ENCODE results near the gene SV2C.

SV2C gene

GRCh38 chr5:76104027-76104426 is 20.8 kb downstream of the SV2C start:
- Histone ChIP-seq H3K9ac (ENCODE audit: low read depth, low read length, poor library complexity, severe bottlenecking) (no peak overlapping the region), H3K4me3 (ENCODE audit: low read length, poor library complexity, severe bottlenecking) (no peak overlapping the region), H3K36me3 (ENCODE audit: insufficient read depth, low read length) (no peaks in the 10 kb centered on the region), H3K9me2 (replicated peaks; ENCODE audit: low read depth, low read length) (no peaks in the 10 kb centered on the region), H2AFZ (ENCODE audit: low read length) (no peak overlapping the region), H4K20me1 (ENCODE audit: insufficient read depth, low read length, poor library complexity, severe bottlenecking) (no peaks in the 10 kb centered on the region), H3K4me1 (ENCODE audit: insufficient read depth, low read length, poor library complexity, severe bottlenecking) (no peaks in the 10 kb centered on the region), H3K27me3 (ENCODE audit: insufficient read depth, low read length, poor library complexity, severe bottlenecking) (no peaks in the 10 kb centered on the region), H3K79me2 (ENCODE audit: insufficient read depth, low read length) (no peaks in the 10 kb centered on the region), H3K4me2 (ENCODE audit: low read depth, low read length, poor library complexity, severe bottlenecking) (no peak overlapping the region), H3F3A (ENCODE audit: low read depth) (no peaks in the 10 kb centered on the region), H3K9me3 (ENCODE audit: insufficient read depth, low read depth, low read length) (no peaks in the 10 kb centered on the region)
- TF ChIP-seq, protein P1, sequence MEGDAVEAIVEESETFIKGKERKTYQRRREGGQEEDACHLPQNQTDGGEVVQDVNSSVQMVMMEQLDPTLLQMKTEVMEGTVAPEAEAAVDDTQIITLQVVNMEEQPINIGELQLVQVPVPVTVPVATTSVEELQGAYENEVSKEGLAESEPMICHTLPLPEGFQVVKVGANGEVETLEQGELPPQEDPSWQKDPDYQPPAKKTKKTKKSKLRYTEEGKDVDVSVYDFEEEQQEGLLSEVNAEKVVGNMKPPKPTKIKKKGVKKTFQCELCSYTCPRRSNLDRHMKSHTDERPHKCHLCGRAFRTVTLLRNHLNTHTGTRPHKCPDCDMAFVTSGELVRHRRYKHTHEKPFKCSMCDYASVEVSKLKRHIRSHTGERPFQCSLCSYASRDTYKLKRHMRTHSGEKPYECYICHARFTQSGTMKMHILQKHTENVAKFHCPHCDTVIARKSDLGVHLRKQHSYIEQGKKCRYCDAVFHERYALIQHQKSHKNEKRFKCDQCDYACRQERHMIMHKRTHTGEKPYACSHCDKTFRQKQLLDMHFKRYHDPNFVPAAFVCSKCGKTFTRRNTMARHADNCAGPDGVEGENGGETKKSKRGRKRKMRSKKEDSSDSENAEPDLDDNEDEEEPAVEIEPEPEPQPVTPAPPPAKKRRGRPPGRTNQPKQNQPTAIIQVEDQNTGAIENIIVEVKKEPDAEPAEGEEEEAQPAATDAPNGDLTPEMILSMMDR (conservative IDR thresholded peaks at IDR 0.05; ENCODE audit: low read length) = no peak
- TF ChIP-seq EZH2phosphoT487 (IDR thresholded peaks at IDR 0.05; ENCODE audit: borderline replicate concordance) = no peak

- no peak overlapping the region for H3K9ac ChIP-seq (ENCODE audit: low read depth, low read length, poor library complexity, severe bottlenecking)
- H3K36me3 ChIP-seq (ENCODE audit: insufficient read depth, low read length) = no peaks in the 10 kb centered on the region
- no peak overlapping the region for H2AFZ ChIP-seq (ENCODE audit: low read length)
- no peaks in the 10 kb centered on the region for H3K4me1 ChIP-seq (ENCODE audit: insufficient read depth, low read length, poor library complexity, severe bottlenecking)
- no peak overlapping the region for H3K4me2 ChIP-seq (ENCODE audit: low read depth, low read length, poor library complexity, severe bottlenecking)
- no peaks in the 10 kb centered on the region for H3F3A ChIP-seq (ENCODE audit: low read depth)
- no peak overlapping the region for H3K4me3 ChIP-seq (ENCODE audit: low read length, poor library complexity, severe bottlenecking)
- H3K27me3 ChIP-seq (ENCODE audit: insufficient read depth, low read length, poor library complexity, severe bottlenecking) = no peaks in the 10 kb centered on the region
- TF ChIP-seq EZH2phosphoT487 (IDR thresholded peaks at IDR 0.05; ENCODE audit: borderline replicate concordance) = no peak
- no peaks in the 10 kb centered on the region for H3K79me2 ChIP-seq (ENCODE audit: insufficient read depth, low read length)
- no peaks in the 10 kb centered on the region for H3K9me3 ChIP-seq (ENCODE audit: insufficient read depth, low read depth, low read length)
- H3K9me2 ChIP-seq (replicated peaks; ENCODE audit: low read depth, low read length) = no peaks in the 10 kb centered on the region
- H4K20me1 ChIP-seq (ENCODE audit: insufficient read depth, low read length, poor library complexity, severe bottlenecking) = no peaks in the 10 kb centered on the region
These were observed 23.0 kb downstream of the SV2C start for GRCh38 chr5:76106149-76106548.

GRCh38 chr5:76111477-76112174 is 28.4 kb downstream of the SV2C start:
- Histone ChIP-seq H3K27me3 (ENCODE audit: insufficient read depth, low read length, poor library complexity, severe bottlenecking) (no peaks in the 10 kb centered on the region), H3K79me2 (ENCODE audit: insufficient read depth, low read length) (no peaks in the 10 kb centered on the region)
- TF ChIP-seq, protein P1 (conservative IDR thresholded peaks at IDR 0.05; ENCODE audit: low read length) = no peak
- TF ChIP-seq EZH2phosphoT487 (IDR thresholded peaks at IDR 0.05; ENCODE audit: borderline replicate concordance) = no peak

GRCh38 chr5:76113103-76113502 is 29.9 kb downstream of the SV2C start:
- no peaks in the 10 kb centered on the region for H3K27me3 ChIP-seq (ENCODE audit: insufficient read depth, low read length, poor library complexity, severe bottlenecking)
- TF ChIP-seq, protein P1 (conservative IDR thresholded peaks at IDR 0.05; ENCODE audit: low read length) = no peak
- TF ChIP-seq EZH2phosphoT487 (IDR thresholded peaks at IDR 0.05; ENCODE audit: borderline replicate concordance) = no peak
- H4K20me1 ChIP-seq (ENCODE audit: insufficient read depth, low read length, poor library complexity, severe bottlenecking) = no peaks in the 10 kb centered on the region
- H3K4me2 ChIP-seq (ENCODE audit: low read depth, low read length, poor library complexity, severe bottlenecking) = no peak overlapping the region
- H3K79me2 ChIP-seq (ENCODE audit: insufficient read depth, low read length) = no peaks in the 10 kb centered on the region
- H3K36me3 ChIP-seq (ENCODE audit: insufficient read depth, low read length) = no peaks in the 10 kb centered on the region
- H3K9me3 ChIP-seq (ENCODE audit: insufficient read depth, low read depth, low read length) = no peaks in the 10 kb centered on the region
- no peaks in the 10 kb centered on the region for H3F3A ChIP-seq (ENCODE audit: low read depth)
- no peak overlapping the region for H3K9ac ChIP-seq (ENCODE audit: low read depth, low read length, poor library complexity, severe bottlenecking)
- H3K4me3 ChIP-seq (ENCODE audit: low read length, poor library complexity, severe bottlenecking) = no peak overlapping the region
- H3K9me2 ChIP-seq (replicated peaks; ENCODE audit: low read depth, low read length) = no peaks in the 10 kb centered on the region
- H3K4me1 ChIP-seq (ENCODE audit: insufficient read depth, low read length, poor library complexity, severe bottlenecking) = no peaks in the 10 kb centered on the region
- no peak overlapping the region for H2AFZ ChIP-seq (ENCODE audit: low read length)

More at GRCh38 chr5:76111477-76112174, 28.4 kb downstream of the SV2C start:
- Histone ChIP-seq H4K20me1 (ENCODE audit: insufficient read depth, low read length, poor library complexity, severe bottlenecking) (no peaks in the 10 kb centered on the region), H3K9ac (ENCODE audit: low read depth, low read length, poor library complexity, severe bottlenecking) (no peak overlapping the region), H3F3A (ENCODE audit: low read depth) (no peaks in the 10 kb centered on the region), H3K4me1 (ENCODE audit: insufficient read depth, low read length, poor library complexity, severe bottlenecking) (no peaks in the 10 kb centered on the region), H3K9me3 (ENCODE audit: insufficient read depth, low read depth, low read length) (no peaks in the 10 kb centered on the region), H3K36me3 (ENCODE audit: insufficient read depth, low read length) (no peaks in the 10 kb centered on the region), H2AFZ (ENCODE audit: low read length) (no peak overlapping the region), H3K4me2 (ENCODE audit: low read depth, low read length, poor library complexity, severe bottlenecking) (no peak overlapping the region), H3K9me2 (replicated peaks; ENCODE audit: low read depth, low read length) (no peaks in the 10 kb centered on the region), H3K4me3 (ENCODE audit: low read length, poor library complexity, severe bottlenecking) (no peak overlapping the region)

Data from Loucy (cell line).